HG03039 (cell line): ENCODE data around the gene GPBP1.
"Not testable (repeated sequence)": the region's sequence is repeated elsewhere in the genome, so short reads cannot be mapped to it uniquely, and the experiment has no call there.

Source experiments
- ATAC-seq: cut with Tn5 transposase; IDR thresholded peaks from one replicate; pipeline ENCODE4 v1.9.1; 2021; ENCODE audit warnings: mild to moderate bottlenecking, moderate library complexity; ENCODE audit not compliant: unreplicated experiment

The GPBP1 gene, protein sequence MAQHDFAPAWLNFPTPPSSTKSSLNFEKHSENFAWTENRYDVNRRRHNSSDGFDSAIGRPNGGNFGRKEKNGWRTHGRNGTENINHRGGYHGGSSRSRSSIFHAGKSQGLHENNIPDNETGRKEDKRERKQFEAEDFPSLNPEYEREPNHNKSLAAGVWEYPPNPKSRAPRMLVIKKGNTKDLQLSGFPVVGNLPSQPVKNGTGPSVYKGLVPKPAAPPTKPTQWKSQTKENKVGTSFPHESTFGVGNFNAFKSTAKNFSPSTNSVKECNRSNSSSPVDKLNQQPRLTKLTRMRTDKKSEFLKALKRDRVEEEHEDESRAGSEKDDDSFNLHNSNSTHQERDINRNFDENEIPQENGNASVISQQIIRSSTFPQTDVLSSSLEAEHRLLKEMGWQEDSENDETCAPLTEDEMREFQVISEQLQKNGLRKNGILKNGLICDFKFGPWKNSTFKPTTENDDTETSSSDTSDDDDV

DNA sequence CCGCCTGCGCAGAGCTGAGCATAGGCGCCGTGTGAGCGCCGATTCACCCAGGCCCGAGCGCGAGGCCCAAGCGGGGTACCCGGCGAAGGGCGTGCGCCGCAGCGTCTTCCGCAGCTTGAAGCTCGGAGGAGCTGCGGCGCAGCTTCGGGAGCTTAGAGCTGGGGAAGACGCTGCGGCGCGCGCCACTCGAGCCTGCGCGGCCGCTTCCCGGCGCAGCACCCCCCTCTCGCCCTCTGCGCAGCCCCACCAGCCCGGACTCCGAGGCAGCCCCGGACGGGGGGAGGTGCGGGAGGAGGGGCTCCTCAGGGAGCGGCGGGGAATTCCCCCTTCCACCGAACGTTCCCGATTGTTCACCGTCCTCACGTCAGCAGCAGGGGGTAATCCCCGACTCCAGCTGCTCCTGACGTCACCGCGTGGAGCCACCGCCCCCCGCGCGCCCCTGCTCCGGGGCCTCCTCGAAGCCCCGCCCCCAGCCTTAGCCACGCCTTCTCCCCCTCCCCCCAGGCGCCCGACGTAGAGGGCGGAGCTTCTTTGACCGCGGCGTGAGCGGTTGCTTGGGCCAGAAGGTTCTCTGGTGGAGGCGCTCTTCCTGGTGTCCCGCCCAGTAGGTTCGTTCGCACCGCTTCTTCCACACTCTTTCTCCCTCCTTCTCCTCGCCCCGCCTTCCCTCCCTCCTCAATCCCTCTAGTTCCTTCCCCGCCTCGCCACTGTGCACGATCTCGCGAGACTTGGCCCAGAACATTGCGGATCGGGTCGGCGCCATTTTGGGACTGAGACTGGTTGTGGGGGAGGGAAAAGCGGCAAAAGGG, at the start of gene GPBP1:
Gene GPBP1 (plus strand): TSS at position 741 of the 809 bp plus-strand sequence. CDS start 40,072 bp downstream, outside the sequence.
- ATAC-seq, result peak; percentile 68

DNA sequence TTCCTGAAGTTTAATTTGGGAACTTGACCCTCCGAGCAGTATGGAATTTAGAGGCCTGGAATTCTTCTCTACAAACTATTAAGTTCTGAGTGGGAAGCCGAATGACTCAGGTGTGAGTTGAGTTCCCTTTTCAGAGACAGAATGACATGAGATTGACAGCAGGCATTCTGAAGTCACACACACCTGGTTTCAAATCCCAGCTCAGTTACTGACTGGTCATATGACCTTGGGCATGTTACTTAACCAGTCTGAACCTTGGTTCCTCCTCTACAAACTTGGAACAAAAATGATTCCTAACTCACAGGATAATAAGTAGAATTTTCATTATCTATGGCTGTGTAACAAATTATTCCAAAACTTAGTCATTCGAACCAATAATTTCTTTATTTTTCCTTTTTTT, 45.5 kb upstream of the GPBP1 start:
- no peak for ATAC-seq

DNA sequence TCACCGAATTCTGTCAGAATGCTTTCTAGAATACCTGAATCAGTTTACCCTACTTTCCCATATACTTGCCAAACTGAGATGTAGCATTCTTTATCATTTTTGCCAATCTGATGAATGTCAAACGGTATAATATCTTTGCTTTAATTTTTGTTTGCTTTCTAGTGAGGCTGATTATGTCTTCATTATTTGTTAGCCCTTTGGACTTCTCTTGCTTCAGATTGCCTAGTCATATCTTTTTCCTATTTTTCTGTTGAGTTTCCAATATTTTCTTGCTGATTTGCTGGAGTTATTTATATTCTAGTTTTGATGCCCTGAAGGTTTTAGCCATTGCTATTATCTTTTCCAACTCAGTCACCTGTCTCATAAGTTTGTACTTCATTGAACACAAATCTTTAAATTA, 40.3 kb upstream of the GPBP1 start:
- ATAC-seq, result no peak

DNA sequence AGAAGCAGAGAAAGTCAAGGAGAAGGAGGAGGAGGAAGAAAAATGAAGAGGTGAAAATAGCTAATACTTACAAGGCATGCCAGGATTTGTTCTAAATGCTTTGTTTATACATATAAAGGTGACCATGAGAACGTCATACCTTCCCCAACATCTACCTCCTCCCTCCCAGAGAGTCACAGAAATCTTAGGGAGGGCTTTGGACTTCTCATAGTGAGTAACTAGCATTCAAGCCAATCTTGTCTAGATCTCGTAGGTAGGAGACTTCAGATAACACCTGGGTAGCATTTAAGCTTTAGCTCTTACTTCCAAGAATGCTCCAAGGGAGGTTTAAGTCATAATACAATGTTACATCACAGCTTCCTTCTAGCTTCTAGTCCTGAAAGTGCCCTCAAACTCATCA, 36.5 kb upstream of the GPBP1 start:
- ATAC-seq, result no peak

DNA sequence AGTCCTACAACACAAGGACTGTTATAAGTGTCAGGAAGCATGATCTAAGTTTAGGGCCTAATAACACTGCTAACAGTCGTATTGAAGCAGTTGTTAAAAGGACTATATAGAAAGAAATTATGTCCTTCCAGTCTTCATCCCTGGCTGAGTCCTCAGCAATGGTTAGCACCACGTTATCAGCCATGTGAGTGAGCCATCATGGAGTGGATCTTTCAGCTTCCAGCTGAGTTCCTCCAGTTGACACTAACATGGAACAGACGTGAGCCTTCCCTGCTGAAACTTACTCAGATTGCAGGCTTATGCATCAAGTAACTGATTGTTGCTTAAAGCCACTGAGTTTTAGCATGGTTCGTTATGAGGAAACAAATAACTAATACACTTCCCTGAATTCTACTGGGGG, 21.5 kb upstream of the GPBP1 start:
- ATAC-seq, result no peak

DNA sequence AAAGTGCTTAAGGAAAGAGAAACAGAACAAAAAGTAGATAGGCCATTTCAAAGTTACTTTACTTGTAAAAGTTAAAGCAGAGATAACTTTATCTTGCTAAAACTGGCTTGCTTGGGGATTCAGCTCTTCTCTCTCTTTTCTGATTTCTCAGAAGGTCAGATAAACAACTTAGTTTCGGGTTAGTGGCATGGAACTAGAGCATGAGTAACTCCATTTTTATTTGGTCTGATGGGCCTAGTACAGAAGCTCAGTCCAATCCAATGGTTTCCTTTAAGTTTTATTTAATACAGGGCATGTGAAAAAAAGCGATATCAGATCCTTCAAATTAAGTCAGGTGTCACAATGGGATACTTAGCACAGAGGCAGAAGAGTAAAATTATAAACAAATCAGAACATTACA, 18.8 kb upstream of the GPBP1 start:
- no peak for ATAC-seq

DNA sequence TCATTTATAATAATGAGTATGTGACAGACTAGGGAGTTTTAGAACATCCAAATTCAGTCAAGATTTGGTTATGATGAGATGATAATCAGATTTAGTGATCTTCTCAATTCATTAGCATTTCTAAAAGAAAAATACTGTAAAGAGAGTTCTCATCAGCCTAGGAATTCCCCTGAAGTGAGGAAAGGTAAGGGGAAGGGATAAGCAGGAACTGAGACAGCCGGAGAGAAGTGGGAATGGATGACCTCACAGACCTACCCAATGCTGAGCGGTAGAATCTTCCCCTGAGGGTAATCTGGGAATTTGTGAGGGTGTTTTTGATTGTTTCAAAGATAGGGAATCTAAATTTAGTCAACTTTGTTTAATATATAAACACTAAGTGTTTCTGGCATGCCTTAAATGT, 16.7 kb upstream of the GPBP1 start:
- no peak for ATAC-seq

DNA sequence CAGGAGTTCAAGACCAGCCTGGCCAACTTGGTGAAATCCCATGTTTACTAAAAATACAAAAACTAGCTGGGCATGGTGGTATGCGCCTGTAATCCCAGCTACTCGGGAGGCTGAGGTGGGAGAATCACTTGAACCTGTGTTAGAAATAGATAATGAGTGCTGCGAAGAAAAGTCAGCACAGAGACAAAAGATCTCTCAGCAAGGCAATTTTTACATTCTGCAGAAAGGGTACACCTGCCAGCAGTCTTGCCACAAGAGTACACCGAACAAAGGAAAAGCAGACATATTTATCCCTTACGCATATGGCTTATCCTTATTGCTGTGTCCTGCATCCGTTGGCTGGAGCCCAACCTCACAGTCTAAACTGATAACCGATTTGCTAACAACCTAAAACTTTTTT, 16.2 kb upstream of the GPBP1 start:
- no peak for ATAC-seq

DNA sequence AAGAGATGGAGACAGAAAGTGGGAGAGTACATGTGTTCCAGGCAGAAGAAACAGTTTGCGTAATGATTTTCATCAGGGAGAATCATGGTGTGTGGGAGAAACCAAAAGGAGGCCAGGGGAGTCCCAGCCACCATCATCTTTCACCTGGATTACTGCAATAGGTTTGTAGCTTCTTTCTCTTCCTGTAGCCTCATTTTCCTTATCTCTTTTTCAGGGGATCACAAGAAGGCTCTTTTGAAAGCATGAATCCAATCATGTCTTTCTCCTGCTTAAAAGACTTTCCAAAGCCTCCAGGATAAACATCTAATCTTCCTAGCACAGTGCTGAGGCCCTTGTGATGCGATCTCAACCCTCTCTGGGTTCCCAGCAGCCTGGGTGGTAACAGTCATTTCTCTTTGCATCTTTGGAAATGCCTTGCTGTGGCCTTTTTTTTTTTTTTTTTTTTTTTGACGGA, 10.3 kb upstream of the GPBP1 start:
- ATAC-seq, result no peak

DNA sequence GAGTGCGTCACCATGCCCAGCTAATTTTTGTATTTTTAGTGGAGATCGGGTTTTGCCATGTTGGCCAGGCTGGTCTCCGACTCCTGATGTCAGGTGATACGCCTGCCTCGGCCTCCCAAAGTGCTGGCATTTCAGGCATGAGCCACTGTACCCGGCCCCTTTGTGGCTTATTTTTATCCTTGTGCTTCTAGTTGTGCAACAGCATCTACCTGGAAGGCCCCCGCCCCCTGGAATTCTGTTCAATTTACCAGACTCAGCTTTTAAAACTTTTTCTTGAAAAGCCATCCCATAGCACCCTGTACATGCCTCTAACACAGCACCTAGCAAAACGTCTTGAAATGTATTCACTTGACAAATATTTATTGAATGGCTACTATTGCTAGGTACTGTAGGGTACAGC, 9.7 kb upstream of the GPBP1 start:
- no peak for ATAC-seq

DNA sequence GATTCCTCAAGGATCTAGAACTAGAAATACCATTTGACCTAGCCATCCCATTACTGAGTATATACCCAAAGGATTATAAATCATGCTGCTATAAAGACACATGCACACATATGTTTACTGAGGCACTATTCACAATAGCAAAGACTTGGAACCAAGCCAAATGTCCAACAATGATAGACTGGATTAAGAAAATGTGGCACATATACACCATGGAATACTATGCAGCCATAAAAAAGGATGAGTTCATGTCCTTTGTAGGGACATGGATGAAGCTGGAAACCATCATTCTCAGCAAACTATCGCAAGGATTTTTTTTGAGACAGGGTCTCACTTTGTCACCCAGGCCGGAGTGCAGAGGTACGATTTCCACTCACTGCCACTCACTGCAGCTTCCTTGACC, 8.7 kb upstream of the GPBP1 start:
- not testable (repeated sequence) for ATAC-seq

DNA sequence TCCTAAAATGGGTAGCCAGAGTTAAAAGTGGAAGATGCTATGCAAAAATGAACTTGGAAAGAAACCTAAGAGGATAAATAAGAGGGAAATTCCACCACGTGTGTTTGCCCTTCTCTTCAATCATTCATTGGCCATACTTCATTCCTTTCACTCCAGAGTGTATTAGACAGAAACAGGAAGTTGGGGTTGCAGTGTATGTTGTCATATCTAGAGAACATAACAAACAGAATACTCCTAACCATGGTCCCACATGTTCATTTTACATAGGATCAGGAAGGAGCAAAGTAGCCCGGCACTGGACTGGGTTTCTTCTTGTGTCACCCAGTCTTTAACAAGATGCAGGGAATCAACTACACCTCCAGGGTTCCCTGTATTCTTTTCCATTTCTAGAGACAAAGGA, 7.6 kb upstream of the GPBP1 start:
- ATAC-seq, result no peak

DNA sequence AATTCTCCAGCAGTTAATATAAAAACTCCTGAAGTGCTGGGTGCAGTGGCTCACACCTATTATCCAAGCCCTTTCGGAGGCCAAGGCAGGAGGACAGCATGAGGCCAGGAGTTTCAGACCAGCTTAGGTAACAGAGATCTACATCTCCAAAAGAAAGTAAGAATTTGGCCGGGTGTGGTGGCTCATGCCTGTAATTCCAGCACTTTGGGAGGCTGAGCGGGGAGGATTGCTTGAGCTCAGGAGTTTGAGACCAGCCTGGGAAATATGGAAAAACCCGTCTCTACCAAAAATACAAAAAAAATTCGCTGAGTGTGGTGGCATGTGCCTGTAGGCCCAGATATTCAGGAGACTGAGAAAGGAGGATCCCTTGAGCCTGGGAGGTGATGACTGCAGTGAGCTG, 6.7 kb upstream of the GPBP1 start:
- no peak for ATAC-seq

DNA sequence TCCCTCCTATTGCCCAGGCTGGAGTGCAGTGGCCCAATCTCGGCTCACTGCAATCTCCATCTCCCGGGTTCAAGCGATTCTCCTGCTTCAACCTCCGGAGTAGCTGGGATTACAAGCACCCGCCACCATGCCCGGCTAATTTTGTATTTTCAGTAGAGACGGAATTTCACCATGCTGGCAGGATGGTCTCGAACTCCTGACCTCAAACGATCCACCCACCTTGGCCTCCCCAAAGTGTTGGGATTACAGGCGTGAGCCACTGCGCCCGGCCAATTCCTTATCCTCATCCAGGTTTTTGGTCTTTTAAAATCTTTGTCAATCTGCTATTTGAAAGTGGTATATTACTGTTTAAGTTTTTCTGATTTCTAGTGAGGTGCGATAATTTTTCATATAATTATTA, 3.7 kb upstream of the GPBP1 start:
- not testable (repeated sequence) for ATAC-seq

DNA sequence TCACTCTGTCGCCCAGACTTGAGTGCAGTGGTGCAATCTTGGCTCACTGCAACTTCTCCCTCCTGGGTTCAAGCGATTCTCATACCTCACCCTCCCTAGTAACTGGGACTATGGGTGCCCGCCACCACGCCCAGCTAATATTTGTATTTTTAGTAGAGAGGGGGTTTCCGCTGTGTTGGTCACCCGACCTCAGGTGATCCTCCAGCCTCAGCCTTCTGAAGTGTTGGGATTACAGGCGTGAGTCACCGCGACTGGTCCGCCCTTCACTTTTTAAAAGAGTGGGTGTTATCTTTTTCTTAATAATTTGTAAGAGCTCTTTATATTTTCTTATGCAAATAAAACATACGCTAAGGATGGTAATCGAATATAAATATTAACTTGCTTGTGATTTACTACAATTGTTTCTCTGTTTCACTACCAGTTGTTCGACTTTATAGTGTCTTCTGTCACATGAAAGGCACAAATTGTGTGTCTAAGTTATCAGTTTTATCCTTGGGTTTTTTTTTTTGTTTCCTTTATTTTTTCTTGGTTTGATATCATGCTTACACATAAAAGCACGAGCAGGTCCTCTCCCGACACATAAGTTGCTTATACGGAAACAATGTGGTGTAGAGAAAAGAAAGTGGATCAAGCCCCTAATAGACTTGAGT, 1.9 kb upstream of the GPBP1 start:
- no peak for ATAC-seq

DNA sequence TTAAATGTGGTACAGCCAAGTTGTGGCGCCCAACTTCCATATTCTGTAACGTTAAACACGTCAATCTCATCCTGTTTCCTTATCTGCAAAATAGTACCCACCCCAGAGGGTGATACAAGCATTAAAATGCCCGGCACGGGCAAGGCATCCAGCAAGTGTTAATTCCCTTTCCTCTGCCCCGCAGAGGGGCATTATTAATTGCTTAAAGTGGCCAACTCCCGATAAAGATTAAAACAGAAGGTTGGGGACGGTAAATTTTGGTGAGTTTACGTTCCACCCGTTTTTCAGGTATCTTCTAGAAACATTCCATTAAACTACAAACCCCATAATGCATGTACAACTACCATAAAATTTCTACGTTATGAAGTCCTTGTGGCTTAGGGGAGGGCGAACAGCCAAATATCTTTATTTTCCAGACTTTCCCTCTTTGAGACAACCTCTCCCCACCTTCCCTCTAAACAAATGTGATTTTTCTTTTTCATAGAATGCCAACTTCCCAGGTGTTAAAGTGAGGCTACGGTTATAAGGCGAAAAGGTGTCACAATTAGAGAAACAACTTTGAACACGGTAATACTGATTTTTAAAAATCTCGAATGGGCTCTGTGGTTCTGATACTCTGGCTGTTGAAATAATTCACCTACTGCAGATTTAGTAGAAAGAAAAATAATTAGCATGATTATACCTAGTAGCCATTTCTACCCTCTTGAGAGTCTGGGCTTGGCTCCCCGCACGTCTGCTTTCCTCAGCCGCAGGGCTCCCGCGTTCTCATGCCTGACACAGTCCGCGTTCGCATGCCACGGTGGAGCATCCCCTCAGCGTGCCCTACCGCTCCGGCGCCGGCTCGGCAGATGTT, 1.2 kb upstream of the GPBP1 start:
- ATAC-seq, result no peak

DNA sequence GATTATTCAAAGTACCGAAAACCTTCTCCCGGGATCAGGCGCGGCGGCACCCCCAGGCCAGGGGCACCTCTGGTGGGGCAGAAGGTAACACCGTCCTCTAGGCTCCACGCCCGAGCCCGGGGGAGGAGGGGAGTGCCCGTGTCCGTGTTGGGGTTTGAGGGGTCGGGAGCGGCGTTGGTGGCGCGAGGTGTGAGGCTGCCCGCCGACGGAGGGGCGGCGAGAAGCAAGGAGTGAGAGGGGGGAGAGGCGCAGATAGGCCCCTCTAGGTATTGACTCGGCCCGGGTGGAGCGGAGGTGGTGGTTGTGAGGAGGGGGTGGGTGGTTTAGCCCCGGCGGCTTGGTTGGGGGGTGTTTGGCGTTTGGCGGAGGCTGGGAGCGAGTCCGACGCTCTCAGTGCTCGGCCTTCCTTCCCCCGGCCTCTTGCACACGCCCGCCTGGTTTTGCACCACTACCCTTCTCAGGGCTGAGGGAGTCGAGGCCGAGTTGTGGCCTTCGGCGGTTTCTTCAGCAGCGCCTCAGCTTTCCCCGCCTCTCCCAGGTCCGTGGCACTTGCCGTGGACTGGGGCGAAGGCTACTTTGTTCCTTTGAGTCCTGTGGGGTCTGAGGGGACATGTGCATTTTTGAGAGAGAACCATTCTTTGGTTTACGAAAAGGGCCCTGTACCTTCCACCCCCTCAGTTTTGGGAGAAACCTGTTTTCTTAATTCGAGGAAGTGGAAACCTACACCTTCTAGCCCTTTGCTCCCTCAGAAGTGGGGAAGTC, 450 bp downstream of the GPBP1 start:
- no peak for ATAC-seq

DNA sequence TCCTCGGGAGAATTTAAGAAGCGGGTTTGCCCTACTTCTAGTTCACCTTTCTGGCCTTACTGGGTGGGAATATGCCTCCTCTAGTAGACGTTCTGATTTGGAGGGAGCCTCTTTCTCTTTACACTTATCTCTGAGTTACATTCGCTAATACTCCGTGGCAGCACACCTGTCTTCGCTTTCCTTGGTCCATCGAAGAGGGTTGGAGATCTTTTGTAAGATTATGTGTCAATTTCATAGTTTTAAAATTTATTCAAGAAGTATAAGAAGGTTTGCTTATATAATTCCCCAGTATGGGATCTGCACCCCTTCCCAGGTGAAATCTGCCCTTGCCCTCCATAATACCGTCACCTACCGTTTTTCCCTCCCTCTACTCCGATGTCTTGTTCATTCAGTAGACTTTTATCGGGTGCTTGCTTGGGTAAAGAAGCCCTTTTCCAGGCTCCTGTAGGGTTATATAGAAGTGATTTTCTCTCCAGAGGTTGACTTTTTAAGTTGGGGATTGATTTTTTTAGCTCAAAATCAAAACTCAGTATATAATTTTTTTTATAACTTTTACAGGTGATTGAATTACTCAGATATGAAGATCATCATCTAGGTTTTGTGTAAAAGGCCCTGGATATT, 1.1 kb downstream of the GPBP1 start:
- ATAC-seq, result no peak

DNA sequence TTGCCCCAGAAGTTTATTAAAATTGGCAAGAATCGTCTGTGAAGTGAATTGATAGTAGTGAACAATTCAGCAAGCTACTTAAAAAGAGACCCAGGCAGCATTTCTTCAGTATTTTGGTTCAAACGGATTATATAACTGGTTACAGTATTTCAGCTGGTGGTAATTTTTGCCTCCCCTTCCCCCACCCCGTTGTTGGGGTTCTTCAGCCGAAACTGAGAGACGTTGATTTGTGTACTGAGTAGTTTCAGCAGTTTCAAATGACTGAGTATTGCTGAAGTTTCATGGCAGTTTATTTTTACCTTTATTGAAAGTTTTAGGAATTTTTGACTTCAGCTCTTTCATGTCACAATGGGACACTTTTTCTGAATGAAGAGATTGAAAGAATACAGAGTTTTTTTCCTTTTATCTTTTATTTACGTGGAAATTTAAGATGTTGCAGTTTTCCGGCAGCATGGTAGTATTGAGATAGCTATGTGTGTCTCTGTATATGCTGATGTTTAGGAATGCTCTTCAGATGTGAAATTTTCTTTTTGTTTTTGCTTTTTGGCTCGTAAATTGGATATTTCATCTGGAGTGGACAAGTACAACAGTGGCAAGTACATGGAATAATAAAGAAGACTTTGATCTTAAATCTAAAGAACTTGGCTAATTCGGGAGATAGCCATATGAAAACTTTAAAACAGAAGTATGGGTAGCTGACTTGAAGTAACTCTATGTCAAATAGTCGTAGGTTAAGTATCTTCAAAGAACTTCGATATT, 1.9 kb downstream of the GPBP1 start:
- no peak for ATAC-seq
